GM21447 (cell line): ENCODE data around the gene NUAK1.
"Not testable (repeated sequence)": the region's sequence is repeated elsewhere in the genome, so short reads cannot be mapped to it uniquely, and the experiment has no call there.

ENCODE experiments used
- ATAC-seq: cut with Tn5 transposase; IDR thresholded peaks from one replicate; pipeline ENCODE4 v1.9.1; 2021; ENCODE audit not compliant: unreplicated experiment

NUAK1 gene

DNA sequence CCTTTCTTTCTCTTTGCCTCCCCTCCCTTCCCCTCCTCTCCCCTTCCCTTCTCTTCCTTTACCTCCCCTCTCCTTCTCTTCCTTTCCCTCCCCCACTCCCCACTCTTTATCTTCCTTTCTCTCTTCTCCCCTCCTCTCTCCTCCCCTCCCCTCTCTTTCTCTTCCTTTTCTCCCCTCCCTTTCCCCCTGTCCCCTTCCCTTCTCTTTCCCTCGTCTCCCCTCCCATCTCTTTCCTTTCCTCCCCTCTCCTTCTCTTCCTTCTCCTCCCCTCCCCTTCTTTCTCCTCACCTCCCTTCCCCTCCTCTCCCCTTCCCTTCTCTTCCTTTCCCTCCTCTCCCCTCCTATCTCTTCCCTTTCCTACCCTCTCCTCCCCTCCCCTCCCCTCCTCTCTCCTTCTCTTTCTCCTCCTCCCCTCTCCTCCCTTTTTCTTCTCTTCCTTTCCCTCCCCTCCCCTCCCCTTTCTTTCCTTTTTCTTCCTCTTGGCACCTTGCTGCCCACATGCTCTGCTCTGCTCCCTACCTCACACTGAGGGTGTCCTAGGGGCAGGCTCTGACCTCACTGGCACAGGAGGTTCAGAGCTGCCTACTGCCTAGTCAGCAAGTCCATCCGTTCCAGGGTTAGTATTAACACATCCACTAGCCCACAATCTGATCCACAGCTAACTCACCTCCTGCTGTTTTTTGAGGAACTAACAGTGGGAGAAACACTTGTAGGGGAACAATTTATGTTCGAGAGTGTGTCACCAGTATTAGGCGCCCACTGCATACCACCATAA is 101.0 kb downstream of the NUAK1 start:
- ATAC-seq, result no peak

GRCh38 chr12:106035421-106035820 is 103.3 kb downstream of the NUAK1 start:
- no peak for ATAC-seq

- no peak for ATAC-seq
Observed at GRCh38 chr12:106034316-106034715, 104.4 kb downstream of the NUAK1 start.

- ATAC-seq, result no peak
Observed at GRCh38 chr12:106033161-106033675, 105.5 kb downstream of the NUAK1 start.

DNA sequence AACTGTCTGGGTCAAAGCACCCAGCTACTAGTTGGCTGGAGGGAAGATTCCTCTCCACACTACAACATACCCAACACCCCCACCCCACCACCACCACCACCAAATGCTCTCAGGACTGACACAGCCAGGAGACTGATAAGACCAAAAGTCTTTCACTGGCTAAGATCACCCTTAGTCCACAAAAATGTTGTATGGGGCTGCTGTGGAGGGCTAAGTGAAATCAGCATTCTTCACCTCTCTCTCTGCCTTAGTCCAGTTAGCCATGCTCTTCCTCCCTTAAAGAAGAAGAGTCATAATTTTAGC is 106.2 kb downstream of the NUAK1 start:
- no peak for ATAC-seq

GRCh38 chr12:106031761-106032622 is 106.8 kb downstream of the NUAK1 start:
- no peak for ATAC-seq

GRCh38 chr12:106030210-106031071 is 108.3 kb downstream of the NUAK1 start:
- peak; percentile 55 for ATAC-seq

DNA sequence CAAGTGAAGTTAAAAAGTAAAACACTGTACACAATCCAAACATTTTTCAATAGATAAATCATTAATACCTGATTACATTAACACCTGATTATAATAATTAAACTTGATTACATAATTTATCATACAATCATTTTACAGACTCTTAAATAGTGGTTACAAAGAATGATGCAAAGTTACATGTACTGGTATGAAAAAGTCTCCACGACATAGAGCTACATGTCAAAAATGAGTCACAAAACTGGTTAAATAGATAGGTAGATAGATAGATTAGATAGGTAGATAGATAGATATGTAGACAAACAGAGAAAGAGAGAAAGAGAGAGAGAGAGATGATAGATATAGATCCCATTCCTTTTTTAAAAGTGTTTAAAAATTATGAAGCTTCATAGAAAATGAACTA is 109.2 kb downstream of the NUAK1 start:
- no peak for ATAC-seq

DNA sequence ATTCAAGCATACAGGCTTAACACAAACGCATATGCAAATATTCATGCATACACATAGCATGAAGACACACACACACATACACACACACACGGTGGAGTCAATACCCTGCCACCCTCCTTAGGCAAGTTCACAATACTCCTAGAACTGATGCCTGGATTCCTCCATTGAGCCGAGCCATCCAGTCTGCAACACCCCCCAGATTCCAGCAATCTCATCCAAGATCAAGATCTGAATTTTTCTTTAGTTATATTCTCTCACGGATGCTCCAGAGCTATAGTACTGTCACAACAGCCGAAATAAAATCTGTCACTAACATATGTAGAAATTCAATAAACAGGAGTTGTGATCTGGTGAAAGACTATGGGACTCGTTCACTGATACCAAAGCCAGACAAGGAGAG is 110.8 kb downstream of the NUAK1 start:
- ATAC-seq, result no peak

DNA sequence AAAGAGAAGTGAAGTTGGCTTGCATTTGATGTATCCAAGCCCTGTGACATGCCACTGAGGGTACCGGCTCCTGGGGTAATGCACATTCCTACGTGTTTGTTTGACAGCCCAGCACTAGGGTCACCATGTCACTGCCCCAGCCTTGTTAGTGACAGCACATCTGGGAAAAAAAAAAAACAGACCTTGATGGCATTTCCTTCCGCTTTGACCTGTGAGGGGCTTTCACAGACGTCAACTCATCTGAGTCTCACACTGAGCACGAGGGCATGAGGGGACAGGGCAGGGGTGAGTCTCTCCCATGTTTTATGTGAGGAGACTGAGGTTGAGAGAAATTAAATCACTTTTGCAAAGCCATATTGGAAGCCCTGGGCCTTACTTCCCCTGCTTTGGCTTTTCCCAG is 111.5 kb downstream of the NUAK1 start:
- no peak for ATAC-seq

- ATAC-seq, result no peak
Observed at GRCh38 chr12:106025129-106025528, 113.6 kb downstream of the NUAK1 start.

DNA sequence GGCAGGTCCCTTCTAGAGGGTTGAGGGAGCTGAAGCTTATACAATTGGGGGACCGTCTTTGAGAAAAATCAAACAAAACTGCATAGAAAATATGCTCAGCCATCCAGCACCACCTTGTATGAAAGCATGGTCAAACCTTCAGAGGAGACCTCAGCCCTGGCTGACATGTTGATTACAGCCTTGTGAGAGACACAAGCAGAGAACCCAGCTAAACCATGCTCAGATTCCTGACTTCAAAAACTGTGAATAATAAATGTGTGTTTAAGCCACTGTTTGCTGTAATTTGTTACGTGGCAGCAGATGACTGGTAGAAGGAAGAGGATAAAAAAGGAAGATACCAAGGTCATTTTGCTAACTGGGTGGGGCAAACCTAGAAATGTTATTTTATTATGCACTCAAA is 115.7 kb downstream of the NUAK1 start:
- no peak for ATAC-seq

GRCh38 chr12:106022568-106023012 is 116.2 kb downstream of the NUAK1 start:
- ATAC-seq, result no peak

DNA sequence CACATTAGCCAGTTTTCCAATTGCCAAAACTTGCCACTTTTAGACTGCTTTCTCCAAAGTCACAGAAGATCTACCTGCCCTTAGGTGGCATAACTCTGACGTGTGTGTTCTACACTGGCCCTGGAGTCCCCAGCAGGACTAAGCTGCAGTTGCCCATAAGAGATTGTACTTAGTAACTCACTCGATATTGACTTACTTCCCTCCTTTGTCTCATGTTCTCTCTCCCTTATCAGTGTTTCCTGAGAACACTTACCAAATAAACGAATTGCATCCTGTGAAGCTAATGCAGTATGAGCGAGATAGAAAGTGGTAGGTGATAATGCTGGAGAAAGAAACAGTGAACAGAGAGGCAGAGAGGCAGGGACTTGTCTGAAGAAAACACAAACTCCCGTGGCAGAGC is 117.2 kb downstream of the NUAK1 start:
- no peak for ATAC-seq

DNA sequence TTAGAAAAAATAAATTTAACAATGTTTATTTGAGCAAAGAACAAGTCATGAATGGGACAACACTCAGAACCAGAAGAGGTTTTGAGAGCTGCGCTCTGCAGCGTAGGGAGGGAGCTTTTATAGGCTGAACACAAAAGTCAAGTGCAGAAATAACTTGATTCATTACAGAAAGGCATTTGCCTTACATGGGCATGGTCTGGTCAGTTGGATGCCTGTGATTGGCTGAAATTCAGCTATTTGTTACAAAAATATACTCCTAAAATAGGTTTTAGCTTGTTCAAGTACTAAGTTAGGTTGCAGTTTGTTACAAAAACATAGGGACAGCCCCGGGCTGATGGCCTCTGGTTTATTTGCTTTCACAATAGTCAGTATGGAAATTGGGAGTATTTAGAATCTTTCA is 118.0 kb downstream of the NUAK1 start:
- no peak for ATAC-seq

DNA sequence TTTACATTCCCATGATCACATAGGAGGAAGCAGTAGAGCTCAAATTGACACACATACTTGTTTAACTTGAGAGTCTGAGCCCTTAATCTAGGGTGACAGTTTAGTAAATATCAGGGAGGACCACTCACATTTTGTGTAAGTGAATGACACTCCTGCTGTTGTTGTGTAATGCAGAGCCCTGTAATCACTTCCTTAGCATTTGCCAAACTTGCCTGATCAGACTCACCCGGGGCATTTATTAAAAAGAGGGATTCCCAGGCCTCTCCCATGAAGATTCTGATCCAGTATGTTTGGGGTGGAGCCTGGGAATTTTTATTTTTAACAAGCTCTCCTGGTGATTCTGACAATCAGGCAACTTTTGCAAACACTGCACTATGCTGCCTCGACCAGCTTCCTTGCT is 119.6 kb downstream of the NUAK1 start:
- no peak for ATAC-seq

- no peak for ATAC-seq
Observed at GRCh38 chr12:106018286-106018685, 120.5 kb downstream of the NUAK1 start.

- not testable (repeated sequence) for ATAC-seq
Observed at GRCh38 chr12:106016601-106017278, 122.0 kb downstream of the NUAK1 start.

GRCh38 chr12:106015646-106016045 is 123.1 kb downstream of the NUAK1 start:
- ATAC-seq, result no peak

DNA sequence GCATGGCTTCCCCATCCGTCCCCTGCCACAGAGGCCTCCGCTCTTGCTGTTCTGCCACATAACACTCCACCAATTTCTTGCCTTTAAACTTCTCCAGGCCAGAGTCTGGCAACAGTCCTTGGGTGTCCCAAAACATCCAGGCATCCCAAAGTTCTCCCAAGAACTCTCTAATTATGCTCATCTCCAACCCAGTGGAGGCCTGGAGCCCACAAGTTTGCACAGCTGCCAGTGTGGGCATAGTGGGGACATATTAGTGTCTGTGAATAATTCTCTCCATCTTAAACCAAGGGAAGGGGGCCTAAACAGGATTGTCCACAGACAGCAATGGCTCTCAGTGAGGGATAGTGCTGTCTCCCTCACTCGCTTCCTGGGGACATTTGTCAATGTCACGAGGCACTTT is 124.8 kb downstream of the NUAK1 start:
- ATAC-seq, result no peak
